ENCODE data around the gene CCL4.

DNA sequence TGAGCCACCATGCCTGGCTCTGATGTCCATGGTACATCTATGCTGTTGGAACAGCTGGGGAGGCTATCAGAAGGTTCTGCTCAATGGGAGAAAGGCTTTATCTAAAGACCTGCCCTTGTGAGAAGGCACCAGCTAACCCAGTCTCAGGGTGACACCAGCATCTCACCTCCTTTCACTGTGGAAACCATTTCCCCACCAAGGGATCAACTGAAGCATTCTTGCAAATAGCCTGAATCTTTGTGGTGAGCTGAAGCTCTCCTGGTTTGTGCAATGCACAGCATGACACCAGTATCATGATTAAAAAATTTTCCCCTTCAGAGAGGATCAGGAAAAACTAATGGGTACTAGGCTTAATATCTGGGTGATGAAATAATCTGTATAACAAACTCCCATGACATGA is 34.5 kb upstream of the CCL4 start:
- TF ChIP-seq, protein P1, sequence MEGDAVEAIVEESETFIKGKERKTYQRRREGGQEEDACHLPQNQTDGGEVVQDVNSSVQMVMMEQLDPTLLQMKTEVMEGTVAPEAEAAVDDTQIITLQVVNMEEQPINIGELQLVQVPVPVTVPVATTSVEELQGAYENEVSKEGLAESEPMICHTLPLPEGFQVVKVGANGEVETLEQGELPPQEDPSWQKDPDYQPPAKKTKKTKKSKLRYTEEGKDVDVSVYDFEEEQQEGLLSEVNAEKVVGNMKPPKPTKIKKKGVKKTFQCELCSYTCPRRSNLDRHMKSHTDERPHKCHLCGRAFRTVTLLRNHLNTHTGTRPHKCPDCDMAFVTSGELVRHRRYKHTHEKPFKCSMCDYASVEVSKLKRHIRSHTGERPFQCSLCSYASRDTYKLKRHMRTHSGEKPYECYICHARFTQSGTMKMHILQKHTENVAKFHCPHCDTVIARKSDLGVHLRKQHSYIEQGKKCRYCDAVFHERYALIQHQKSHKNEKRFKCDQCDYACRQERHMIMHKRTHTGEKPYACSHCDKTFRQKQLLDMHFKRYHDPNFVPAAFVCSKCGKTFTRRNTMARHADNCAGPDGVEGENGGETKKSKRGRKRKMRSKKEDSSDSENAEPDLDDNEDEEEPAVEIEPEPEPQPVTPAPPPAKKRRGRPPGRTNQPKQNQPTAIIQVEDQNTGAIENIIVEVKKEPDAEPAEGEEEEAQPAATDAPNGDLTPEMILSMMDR (conservative IDR thresholded peaks at IDR 0.05 in 1 of 2, IDR thresholded peaks at IDR 0.05 in 1 of 2; ENCODE audit: low read depth in 1 of 2, low read length in 2 of 2), result no peak
- TF ChIP-seq EZH2 (IDR thresholded peaks at IDR 0.05; ENCODE audit: low read length, missing control alignments), result no peak

Data from fibroblast of lung (primary cell).